Spleen (tissue), 7 donors: ENCODE measurements around the gene TFAP2B.

Source experiments
- CTCF ChIP-seq, 11 experiments: fragments of 200-600 bp in 7 of 11; fragments of 450-650 bp in 4 of 11; sonication (generic) in 4 of 11; IDR thresholded peaks in 8 of 11; conservative IDR thresholded peaks in 3 of 11; 1 replicate in 7 of 11; 2 replicates in 4 of 11; pipeline versions ENCODE4 v1.4.0 to v1.8.0; 2016 to 2021; ENCODE audit warnings: antibody characterized with exemption in 11 of 11, inconsistent platforms in 4 of 11, mild to moderate bottlenecking in 1 of 11
- POLR2A ChIP-seq, 3 donors: fragments of 450-650 bp; IDR thresholded peaks; one replicate each; pipeline ENCODE4 v1.5.1; 2017; ENCODE audit warnings: antibody characterized with exemption in 3 of 3, mild to moderate bottlenecking in 1 of 3
- POLR2AphosphoS5 ChIP-seq, 3 donors: sonication (generic); formaldehyde crosslinking; IDR thresholded peaks; one replicate each; pipeline ENCODE4 v1.5.1; 2017; ENCODE audit warnings: antibody characterized with exemption in 3 of 3
- donor health status: DM: no; HTN: no; CAD: no; lungs with moderate emphysema.
- donor health status: DM: no; HTN: no; CAD: no.
- donor health status: DM: no; HTN: no; CAD: no.

DNA sequence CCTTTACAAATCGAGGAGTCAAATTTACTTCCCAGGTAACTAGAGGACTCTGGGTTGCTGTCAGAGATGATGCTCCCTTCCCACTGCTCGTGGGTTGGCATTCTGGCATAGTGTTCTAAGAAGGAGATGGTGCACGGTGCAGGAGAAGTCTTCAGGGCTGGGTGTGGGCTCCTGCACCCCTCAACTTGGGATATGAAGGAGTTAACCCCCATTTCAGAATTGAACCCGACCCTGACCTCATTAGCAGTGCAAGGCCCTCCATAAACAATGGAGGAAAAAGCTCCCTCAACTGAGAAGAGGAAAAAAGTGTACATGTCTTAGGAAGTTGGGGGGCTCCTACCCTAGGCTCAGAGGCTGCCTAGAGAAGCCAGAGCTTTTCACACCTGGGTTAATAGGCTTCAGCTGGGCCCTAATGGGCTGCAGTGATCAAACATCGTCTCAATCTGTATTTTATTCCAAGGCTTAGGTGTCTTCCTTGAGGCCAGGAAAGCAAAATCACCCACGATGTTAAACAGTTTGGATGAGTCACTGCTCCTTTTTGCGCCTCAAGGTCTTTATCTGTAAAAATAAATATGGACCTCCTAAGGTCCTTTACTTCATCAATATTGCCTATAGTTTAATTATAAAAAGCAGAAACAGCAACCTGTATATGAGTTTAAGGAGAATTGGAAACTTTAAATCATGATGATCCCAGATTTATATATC lies 29.4 kb downstream of the TFAP2B start:
- TF ChIP-seq POLR2A (IDR thresholded peaks at IDR 0.05) (no peak), CTCF (IDR thresholded peaks at IDR 0.05 in 8 of 11, conservative IDR thresholded peaks at IDR 0.05 in 3 of 11) (no peak), POLR2AphosphoS5 (IDR thresholded peaks at IDR 0.05) (no peak)
